ENCODE measurements around the gene TMTC2. TPM values are rescaled to one million over a fixed set of nuclear protein-coding genes. Genes with fewer than 3 reads are reported as not detected.

The TMTC2 gene
- total and polyA plus RNA-seq, 2 donors (not counting 1 experiment from before 2014, with no cell fraction given): 2.4 to 3.2 TPM

- WGBS (ENCODE audit: insufficient coverage): no CpG with 5 or more reads among the region's 2 CpGs
- H4K20me1 ChIP-seq (ENCODE audit: control insufficient read depth, insufficient read depth, low read length, poor library complexity, severe bottlenecking): no peaks in the 10 kb centered on the region
- no peak overlapping the region for H3K27ac Mint-ChIP-seq
- intact Hi-C loops (cut with micrococcal nuclease): no loop called here
- no peak overlapping the region for H3K9ac ChIP-seq (ENCODE audit: low read length)
- TF ChIP-seq CTCF (IDR thresholded peaks at IDR 0.05) (no peak), EZH2 (IDR thresholded peaks at IDR 0.05; ENCODE audit: borderline replicate concordance, insufficient read depth, low read depth, low read length, poor library complexity, severe bottlenecking) (no peak)
- no peak overlapping the region for H3K4me3 ChIP-seq (ENCODE audit: control extremely low read depth in 1 of 5, extremely low read depth in 1 of 5, insufficient read depth in 1 of 5, low read depth in 2 of 5, low read length in 4 of 5)
- H3K36me3 ChIP-seq (replicated peaks in 1 of 2; ENCODE audit: control extremely low read depth in 1 of 2, control insufficient read depth in 1 of 2, extremely low read depth in 1 of 2, insufficient read depth in 2 of 2, low read length in 1 of 2): no peaks in the 10 kb centered on the region
- H3K4me1 Mint-ChIP-seq: no peaks in the 10 kb centered on the region
- no peak overlapping the region for H3K27ac ChIP-seq (ENCODE audit: low read length in 2 of 2)
- POLR2A ChIA-PET: no interaction called here
- H3K79me2 ChIP-seq (ENCODE audit: control insufficient read depth, insufficient read depth, low read length): no peaks in the 10 kb centered on the region
- no peak overlapping the region for H3K4me3 Mint-ChIP-seq
- no peaks in the 10 kb centered on the region for H3K4me1 ChIP-seq (ENCODE audit: control insufficient read depth in 2 of 2, insufficient read depth in 2 of 2, low read length in 2 of 2)
- CTCF ChIA-PET: no interaction called here
- no peaks in the 10 kb centered on the region for H3K27me3 ChIP-seq (replicated peaks in 1 of 4; ENCODE audit: control extremely low read depth in 1 of 4, control insufficient read depth in 3 of 4, insufficient read depth in 4 of 4, low read length in 3 of 4)
- H2AFZ ChIP-seq (ENCODE audit: insufficient read depth, low read depth, low read length, poor library complexity, severe bottlenecking): no peak overlapping the region
- no peak for DNase-seq
- no peaks in the 10 kb centered on the region for H3K9me3 Mint-ChIP-seq (ENCODE audit: insufficient read depth)
- no peaks in the 10 kb centered on the region for H3K9me3 ChIP-seq (ENCODE audit: control extremely low read depth in 1 of 3, control insufficient read depth in 2 of 3, insufficient read depth in 1 of 3, low read length in 2 of 3)
- H3K4me2 ChIP-seq (replicated peaks; ENCODE audit: low read depth, low read length, poor library complexity, severe bottlenecking): no peak overlapping the region
- H3K27me3 Mint-ChIP-seq: no peaks in the 10 kb centered on the region
- no peak for ATAC-seq (ENCODE audit: low read depth)
Observed at GRCh38 chr12:82644896-82645295, 41.8 kb upstream of the TMTC2 start.

- no peak overlapping the region for H3K4me2 ChIP-seq (replicated peaks; ENCODE audit: low read depth, low read length, poor library complexity, severe bottlenecking)
- no peak overlapping the region for H3K9ac ChIP-seq (ENCODE audit: low read length)
- H3K4me1 ChIP-seq (ENCODE audit: control insufficient read depth in 2 of 2, insufficient read depth in 2 of 2, low read length in 2 of 2): no peaks in the 10 kb centered on the region
- DNase-seq: no peak
- POLR2A ChIA-PET: no interaction called here
- no peak overlapping the region for H2AFZ ChIP-seq (ENCODE audit: insufficient read depth, low read depth, low read length, poor library complexity, severe bottlenecking)
- no peaks in the 10 kb centered on the region for H3K9me3 ChIP-seq (ENCODE audit: control extremely low read depth in 1 of 3, control insufficient read depth in 2 of 3, insufficient read depth in 1 of 3, low read length in 2 of 3)
- Mint-ChIP-seq H3K9me3 (ENCODE audit: insufficient read depth) (no peaks in the 10 kb centered on the region), H3K4me3 (no peak overlapping the region), H3K27me3 (no peaks in the 10 kb centered on the region), H3K4me1 (no peaks in the 10 kb centered on the region), H3K27ac (no peak overlapping the region)
- no peaks in the 10 kb centered on the region for H3K36me3 ChIP-seq (replicated peaks in 1 of 2; ENCODE audit: control extremely low read depth in 1 of 2, control insufficient read depth in 1 of 2, extremely low read depth in 1 of 2, insufficient read depth in 2 of 2, low read length in 1 of 2)
- H3K27me3 ChIP-seq (replicated peaks in 1 of 4; ENCODE audit: control extremely low read depth in 1 of 4, control insufficient read depth in 3 of 4, insufficient read depth in 4 of 4, low read length in 3 of 4): no peaks in the 10 kb centered on the region
- CTCF ChIA-PET: no interaction called here
- no peak for TF ChIP-seq CTCF (IDR thresholded peaks at IDR 0.05)
- no peak for TF ChIP-seq EZH2 (IDR thresholded peaks at IDR 0.05; ENCODE audit: borderline replicate concordance, insufficient read depth, low read depth, low read length, poor library complexity, severe bottlenecking)
- no peak overlapping the region for H3K27ac ChIP-seq (ENCODE audit: low read length in 2 of 2)
- no peak overlapping the region for H3K4me3 ChIP-seq (ENCODE audit: control extremely low read depth in 1 of 5, extremely low read depth in 1 of 5, insufficient read depth in 1 of 5, low read depth in 2 of 5, low read length in 4 of 5)
- ATAC-seq (ENCODE audit: low read depth): no peak
- H3K79me2 ChIP-seq (ENCODE audit: control insufficient read depth, insufficient read depth, low read length): no peaks in the 10 kb centered on the region
- no peaks in the 10 kb centered on the region for H4K20me1 ChIP-seq (ENCODE audit: control insufficient read depth, insufficient read depth, low read length, poor library complexity, severe bottlenecking)
- intact Hi-C loops (cut with micrococcal nuclease): no loop called here
Observed at GRCh38 chr12:82645414-82645813, 41.3 kb upstream of the TMTC2 start.

Data from B cell (primary cell).